Fibroblast of skin of abdomen (primary cell): Measurements from ENCODE around the gene ELN.
"Not testable (repeated sequence)": the region's sequence is repeated elsewhere in the genome, so short reads cannot be mapped to it uniquely, and the experiment has no call there.

Source experiments
- DNase-seq: peaks from one replicate; pipeline ENCODE4 v3.0.0-alpha.2; 2013

The ELN gene

GRCh38 chr7:74001150-74001494 lies 26.9 kb upstream of the ELN start:
- no peak for DNase-seq

DNA sequence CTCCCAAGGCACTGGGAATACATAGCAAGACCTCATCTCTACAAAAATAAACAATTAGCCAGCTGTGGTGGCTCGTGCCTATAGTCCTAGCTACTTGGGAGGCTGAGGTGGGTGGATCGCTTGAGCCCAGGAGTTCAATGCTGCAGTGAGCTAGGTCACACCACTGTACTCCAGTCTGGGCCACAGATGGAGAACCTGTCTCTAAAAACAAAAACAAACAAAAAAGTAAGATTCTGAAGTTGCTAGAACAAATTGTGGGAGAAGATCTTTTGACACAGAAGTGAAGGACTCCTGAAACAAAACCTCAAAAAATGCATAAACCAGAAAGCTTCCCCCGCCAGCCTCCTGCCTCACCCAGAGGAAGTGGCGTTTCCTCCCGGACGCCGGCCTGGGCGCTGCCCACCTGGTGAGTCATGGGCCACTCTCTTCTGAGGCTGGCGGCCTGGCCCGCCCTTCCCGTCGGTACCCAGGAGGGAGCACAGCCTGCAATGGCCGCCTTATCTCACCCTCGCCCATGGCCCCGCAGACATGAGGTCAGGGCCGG lies 25.4 kb upstream of the ELN start:
- DNase-seq = peak; percentile 55

DNA sequence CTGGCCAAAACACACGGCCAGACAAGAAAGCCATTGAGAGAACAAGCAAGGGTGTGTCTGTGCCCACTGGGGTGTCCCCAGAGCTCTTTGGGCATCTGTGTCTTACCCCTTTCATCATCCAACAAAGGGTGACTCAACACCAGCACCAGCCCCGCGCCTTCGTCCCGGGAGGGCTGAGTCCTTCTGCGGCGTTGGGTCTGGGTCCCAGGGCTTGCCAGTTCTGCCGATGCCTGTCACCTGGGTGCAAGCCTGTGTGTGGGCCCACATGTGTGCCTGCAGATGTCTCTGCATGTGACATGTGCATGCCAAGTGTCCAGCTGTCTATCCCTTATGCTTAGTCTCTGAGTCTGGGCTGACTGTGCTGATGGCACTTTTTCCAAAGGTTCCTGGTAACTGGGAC lies 24.4 kb upstream of the ELN start:
- DNase-seq = no peak

- DNase-seq = no peak
These were observed 21.9 kb upstream of the ELN start for GRCh38 chr7:74006032-74006431.

GRCh38 chr7:74006451-74007241 lies 21.3 kb upstream of the ELN start:
- DNase-seq = no peak

DNA sequence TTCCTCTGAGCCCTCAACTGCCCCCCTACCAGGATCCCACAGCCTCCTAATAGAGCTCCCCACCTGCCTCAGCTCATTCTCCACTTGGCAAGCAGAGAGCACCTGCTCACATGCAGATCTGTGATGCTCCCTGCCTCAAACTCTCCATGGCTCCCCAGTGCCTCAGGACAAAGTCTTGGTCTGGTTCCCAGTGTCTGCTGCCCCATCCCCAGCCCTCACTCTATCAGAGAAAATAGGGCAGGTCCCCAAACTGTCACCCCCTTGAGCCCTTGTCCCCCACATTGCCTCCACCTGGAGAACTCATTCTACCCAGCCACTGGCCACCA lies 20.8 kb upstream of the ELN start:
- DNase-seq = no peak

DNA sequence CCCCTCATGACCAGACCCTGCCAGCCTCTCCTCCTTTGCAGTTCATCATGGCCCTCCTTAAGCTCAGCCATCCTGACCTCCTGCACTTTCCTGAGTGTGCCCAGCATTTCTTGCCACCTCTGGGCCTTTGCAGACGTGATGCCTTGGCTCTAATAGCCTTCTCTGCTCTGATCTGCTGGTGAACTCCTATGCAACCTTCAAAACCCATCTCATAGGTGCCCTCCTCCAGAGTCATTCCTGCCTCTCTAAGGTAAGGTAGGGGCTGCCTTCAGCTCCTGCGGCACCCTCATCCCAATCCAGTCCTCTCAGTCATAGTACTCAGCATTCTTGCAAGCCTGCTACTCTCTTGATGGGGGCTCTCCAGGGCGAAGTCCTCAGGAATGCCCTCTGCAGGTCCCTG lies 19.3 kb upstream of the ELN start:
- DNase-seq = no peak

- DNase-seq = no peak
These were observed 18.3 kb upstream of the ELN start for GRCh38 chr7:74009719-74010118.

GRCh38 chr7:74010407-74010806 lies 17.6 kb upstream of the ELN start:
- peak; percentile 55 for DNase-seq

DNA sequence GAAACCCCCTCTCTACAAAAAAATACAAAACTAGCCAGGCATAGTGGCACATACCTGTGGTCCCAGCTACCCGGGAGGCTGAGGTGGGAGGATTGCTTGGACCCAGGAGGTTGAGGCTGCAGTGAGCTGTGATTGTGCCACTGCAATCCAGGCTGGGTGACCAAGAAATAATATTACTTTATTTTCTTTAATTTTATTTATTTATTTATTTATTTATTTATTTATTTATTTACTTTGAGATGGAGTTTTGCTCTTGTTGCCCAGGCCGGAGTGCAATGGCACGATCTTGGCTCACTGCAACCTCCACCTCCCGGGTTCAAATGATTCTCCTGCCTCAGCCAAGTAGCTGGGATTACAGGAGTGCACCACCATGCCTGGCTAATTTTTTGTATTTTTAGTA lies 16.6 kb upstream of the ELN start:
- not testable (repeated sequence) for DNase-seq

GRCh38 chr7:74012842-74013249 lies 15.1 kb upstream of the ELN start:
- peak; percentile 36 for DNase-seq

DNA sequence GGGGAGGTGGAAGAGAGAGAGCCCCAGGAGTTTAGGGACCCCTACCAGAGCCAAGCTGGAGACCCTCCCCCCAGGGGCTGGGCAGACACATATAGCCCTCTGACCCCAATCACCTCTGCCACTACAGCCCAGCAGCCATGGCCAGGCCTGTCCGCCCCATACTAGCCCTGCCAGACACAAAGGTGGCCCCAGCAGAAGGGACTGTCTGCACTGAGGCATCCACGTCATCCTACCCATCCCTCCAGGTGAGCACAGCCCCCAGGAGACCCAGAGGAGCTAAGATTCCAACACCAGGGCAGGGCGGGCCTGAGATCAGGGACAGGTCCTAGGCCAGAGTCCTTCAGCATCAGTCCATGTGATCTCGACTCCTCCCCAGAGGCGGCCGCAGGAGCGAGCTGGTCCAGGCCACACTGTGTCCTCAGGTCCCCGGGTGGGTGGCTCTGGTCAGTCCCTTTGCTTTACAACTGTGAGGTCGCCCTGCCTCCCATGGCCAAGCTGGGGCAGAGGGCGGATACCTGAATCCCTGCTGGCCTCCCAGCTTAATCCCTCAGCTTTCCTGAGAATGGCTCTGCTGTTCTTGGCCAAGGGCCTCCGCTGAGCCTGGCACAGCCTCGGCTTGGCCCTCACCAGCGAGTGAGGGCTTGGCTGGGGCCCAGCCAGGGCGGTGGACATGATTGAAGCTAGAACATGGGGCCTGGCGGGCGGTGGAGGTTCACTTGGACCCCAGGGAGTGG lies 14.3 kb upstream of the ELN start:
- DNase-seq = no peak

- DNase-seq = no peak
These were observed 13.0 kb upstream of the ELN start for GRCh38 chr7:74014931-74015330.

DNA sequence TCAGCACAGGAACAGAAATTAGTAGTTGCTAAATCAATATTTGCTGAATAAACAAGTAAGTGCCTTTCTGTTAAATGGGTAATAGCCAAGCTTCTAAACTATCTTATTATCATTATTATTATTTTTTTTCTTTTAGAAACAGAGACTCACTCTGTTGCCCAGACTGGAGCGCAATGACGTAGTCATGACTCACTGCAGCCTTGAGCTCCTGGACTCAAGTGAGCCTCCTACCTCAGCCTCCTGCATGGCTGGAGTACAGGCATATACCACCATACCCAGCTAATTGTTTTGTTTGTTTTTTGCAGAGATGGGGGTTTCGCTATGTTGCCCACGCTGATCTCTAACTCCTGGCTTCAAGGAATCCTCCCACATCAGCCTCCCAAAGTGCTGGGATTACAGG lies 12.3 kb upstream of the ELN start:
- no peak for DNase-seq

GRCh38 chr7:74017125-74017524 lies 10.8 kb upstream of the ELN start:
- DNase-seq = peak; percentile 69

DNA sequence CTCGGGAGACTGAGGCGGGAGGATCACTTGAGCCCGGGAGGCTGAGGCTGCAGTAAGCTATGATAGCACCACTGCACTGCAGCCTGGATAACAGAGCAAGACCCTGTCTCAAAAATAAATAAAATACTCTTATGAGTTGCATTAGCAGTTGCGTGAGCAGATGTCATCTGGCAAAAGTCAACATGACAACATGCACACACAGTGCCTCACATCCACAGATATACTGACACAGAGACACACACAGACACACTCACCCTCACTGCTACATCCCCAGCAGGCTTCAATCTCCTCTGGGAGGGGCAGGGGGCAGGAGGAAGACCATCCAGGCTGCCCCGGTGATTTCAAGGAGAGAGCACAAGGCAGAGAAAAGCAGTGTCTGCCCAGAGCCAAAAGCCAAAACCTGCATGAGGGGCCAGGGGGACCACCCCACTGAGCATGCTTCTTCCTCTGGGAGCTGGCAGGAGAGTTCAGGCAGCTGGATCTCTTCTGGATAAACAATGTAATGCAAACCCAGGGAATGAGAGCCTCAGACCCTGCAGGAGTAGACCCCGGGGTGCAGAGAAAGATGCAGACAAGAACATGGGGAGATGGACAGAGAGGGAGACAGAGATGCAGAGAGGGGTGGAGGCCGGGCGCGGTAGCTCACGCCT lies 9.6 kb upstream of the ELN start:
- DNase-seq = no peak

GRCh38 chr7:74019149-74019548 lies 8.8 kb upstream of the ELN start:
- DNase-seq = no peak

- DNase-seq = no peak
These were observed 7.6 kb upstream of the ELN start for GRCh38 chr7:74020390-74020789.

- no peak for DNase-seq
These were observed 6.2 kb upstream of the ELN start for GRCh38 chr7:74021546-74022320.

DNA sequence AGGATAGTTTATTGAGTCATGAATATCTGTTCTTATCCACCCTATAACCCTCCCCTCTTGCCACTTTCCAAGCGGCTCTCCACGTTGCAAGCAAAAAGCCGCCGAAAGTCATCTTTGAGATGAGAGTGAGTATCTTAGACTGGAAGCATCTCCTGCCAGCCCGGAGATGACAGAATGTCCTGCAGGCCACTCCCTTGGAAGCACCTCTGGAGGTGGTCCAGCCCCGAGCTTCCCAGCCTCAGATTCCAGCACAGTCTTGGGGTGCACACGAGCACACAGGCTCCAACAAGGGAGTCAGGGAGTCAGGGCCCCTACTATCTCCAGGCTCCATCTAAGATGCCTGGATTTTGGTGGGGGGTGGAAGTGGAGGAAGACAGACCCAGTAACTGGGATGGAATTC lies 5.5 kb upstream of the ELN start:
- DNase-seq = no peak

- DNase-seq = peak; percentile 44
These were observed 4.9 kb upstream of the ELN start for GRCh38 chr7:74023092-74023536.

DNA sequence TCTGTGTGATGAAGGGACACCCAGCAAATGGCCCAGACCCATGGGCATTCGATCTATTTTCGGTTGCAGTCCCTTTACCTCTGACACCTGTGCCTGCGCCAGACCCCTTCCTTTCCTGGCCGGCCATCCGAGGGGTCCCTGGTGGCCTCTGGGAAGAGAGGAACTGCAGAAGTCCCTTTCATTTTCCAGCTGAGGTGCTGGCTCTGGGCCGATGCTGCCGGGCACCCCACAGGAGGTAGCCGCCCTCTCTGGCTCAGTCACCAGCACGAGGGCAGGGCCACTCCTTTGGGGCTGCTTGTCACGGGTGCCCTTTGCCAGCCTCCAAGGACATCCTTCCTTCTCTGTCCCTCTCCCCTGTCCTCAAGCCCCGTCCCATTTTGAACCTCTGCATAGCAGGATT lies 4.2 kb upstream of the ELN start:
- DNase-seq = no peak

DNA sequence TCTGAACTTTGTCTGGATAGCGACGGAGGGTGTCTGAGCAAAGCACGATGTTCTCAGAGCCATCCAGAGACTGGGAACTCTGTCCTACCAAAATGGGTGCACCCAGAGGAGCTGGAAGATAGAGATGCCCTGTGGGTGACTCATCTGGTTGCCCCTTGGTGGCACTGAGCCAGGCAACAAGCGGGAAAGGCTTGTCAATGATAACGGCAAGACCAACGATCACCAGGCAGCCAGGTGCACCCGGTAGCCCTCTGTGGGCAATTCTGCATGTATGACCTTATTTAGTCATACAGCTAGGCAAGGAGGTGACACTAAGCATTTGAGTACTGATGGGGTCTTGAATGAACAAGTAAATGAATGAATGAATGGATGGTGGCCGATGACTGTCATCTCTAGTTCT lies 2.8 kb upstream of the ELN start:
- DNase-seq = no peak
